PC-9 (cell line): ENCODE data around the gene SMC6. TPM values are rescaled to one million over a fixed set of nuclear protein-coding genes. Genes with fewer than 3 reads are reported as not detected.

Experiments used
- BruUV-seq: library from RNA; stranded (reverse); fragments of 400-500 nt; replicated peaks from 2 replicates; lab custom pipeline; 2021; lab: Mats Ljungman, UMichigan
- CTCF ChIA-PET: fragments of 300-600 bp; sonication (Branson Sonifier 250); formaldehyde crosslinking; loops from one replicate; lab custom pipeline; 2022; ENCODE audit warnings: antibody characterized with exemption; lab: Charles Lee
- POLR2A ChIA-PET: fragments of 300-600 bp; sonication (Branson Sonifier 250); formaldehyde crosslinking; loops from one replicate; lab custom pipeline; 2022; ENCODE audit warnings: antibody characterized with exemption; ENCODE audit not compliant: unreplicated experiment; lab: Charles Lee
- DNase-seq, 2 experiments: peaks; one replicate each; pipeline versions ENCODE4 v3.0.0 to v3.0.0-alpha.2; 2015 to 2022; ENCODE audit warnings: mixed read lengths in 1 of 2
- H2AFZ ChIP-seq: fragments of 200-600 bp; sonication (generic); 2 replicates; pipeline ENCODE4 v1.8.1; 2017; ENCODE audit warnings: antibody characterized with exemption
- H3F3A ChIP-seq: fragments of 200-600 bp; sonication (generic); 2 replicates; pipeline ENCODE4 v1.8.1; 2017; ENCODE audit warnings: antibody characterized with exemption, mild to moderate bottlenecking, low read depth; ENCODE audit not compliant: insufficient read depth
- H3K27ac ChIP-seq: fragments of 200-600 bp; sonication (generic); 2 replicates; pipeline ENCODE4 v1.6.1; 2016; ENCODE audit warnings: mixed run types
- H3K27me3 ChIP-seq: fragments of 200-600 bp; sonication (generic); 2 replicates; pipeline ENCODE4 v1.6.1; 2016; ENCODE audit warnings: low read depth, mixed run types; ENCODE audit not compliant: insufficient read depth
- H3K36me3 ChIP-seq: fragments of 200-600 bp; sonication (generic); 2 replicates; pipeline ENCODE4 v1.6.1; 2016; ENCODE audit warnings: low read depth, mixed run types
- H3K4me1 ChIP-seq: fragments of 200-600 bp; sonication (generic); replicated peaks from 2 replicates; pipeline ENCODE4 v1.6.1; 2016; ENCODE audit warnings: mixed run types; ENCODE audit not compliant: insufficient read depth
- H3K4me2 ChIP-seq: fragments of 200-600 bp; sonication (generic); 2 replicates; pipeline ENCODE4 v1.6.1; 2017; ENCODE audit warnings: mixed run types
- H3K4me3 ChIP-seq: fragments of 200-600 bp; sonication (generic); 2 replicates; pipeline ENCODE4 v1.6.1; 2016; ENCODE audit warnings: mixed run types
- H3K79me2 ChIP-seq: fragments of 200-600 bp; sonication (generic); 2 replicates; pipeline ENCODE4 v1.6.1; 2017; ENCODE audit warnings: low read depth, mixed run types
- H3K9me2 ChIP-seq: fragments of 200-600 bp; sonication (generic); 2 replicates; pipeline ENCODE4 v1.8.1; 2017; ENCODE audit warnings: mild to moderate bottlenecking; ENCODE audit not compliant: insufficient read depth
- H3K9me3 ChIP-seq: fragments of 200-600 bp; sonication (generic); 2 replicates; pipeline ENCODE4 v1.8.1; 2016; ENCODE audit warnings: low read depth; ENCODE audit not compliant: insufficient read depth
- H4K20me1 ChIP-seq: fragments of 200-600 bp; sonication (generic); 2 replicates; pipeline ENCODE4 v1.8.1; 2017; ENCODE audit not compliant: insufficient read depth
- EZH2 ChIP-seq: fragments of 200-600 bp; sonication (generic); IDR thresholded peaks from 2 replicates; pipeline ENCODE4 v1.8.0; 2017; ENCODE audit warnings: antibody characterized with exemption, low read depth
- intact Hi-C: fragments of 100-400 bp; cut with micrococcal nuclease; formaldehyde crosslinking; loops from one replicate; pipeline ENCODE4 v1.10.0; 2022; ENCODE audit not compliant: unreplicated experiment
- total RNA-seq: library from RNA; stranded (reverse); gene quantifications from 2 replicates; pipeline ENCODE4 v1.2.3, GENCODE V29; 2021
- TF ChIP-seq, protein P1 (sequence below): fragments of 200-600 bp; sonication (generic); conservative IDR thresholded peaks from 2 replicates; pipeline ENCODE4 v1.6.1; 2017; ENCODE audit warnings: mixed run types, antibody characterized with exemption, mild to moderate bottlenecking, moderate library complexity

SMC6 gene
- total RNA-seq, 1 experiment from 2014 or later = 19.2 TPM

- no TSS peak for BruUV-seq
- DNase-seq = no peak
- no peak overlapping the region for H3K4me2 ChIP-seq
- intact Hi-C loops = no loop called here
- no peaks in the 10 kb centered on the region for H3K27me3 ChIP-seq
- peaks cover 19% of the 10 kb centered on the region; the same call in 1 of the 2 replicates for H3K36me3 ChIP-seq
- no peaks in the 10 kb centered on the region for H3K9me2 ChIP-seq
- H3F3A ChIP-seq = peaks cover 6% of the 10 kb centered on the region; the same call in 1 of the 2 replicates
- no peak overlapping the region for H3K27ac ChIP-seq
- H2AFZ ChIP-seq = no peak overlapping the region
- POLR2A ChIA-PET = no interaction called here
- CTCF ChIA-PET = no interaction called here
- H3K9me3 ChIP-seq = peaks cover 8% of the 10 kb centered on the region
- no peaks in the 10 kb centered on the region for H3K79me2 ChIP-seq
- no peaks in the 10 kb centered on the region for H4K20me1 ChIP-seq
- no peaks in the 10 kb centered on the region for H3K4me1 ChIP-seq
- H3K4me3 ChIP-seq = no peak overlapping the region
- TF ChIP-seq, protein P1, sequence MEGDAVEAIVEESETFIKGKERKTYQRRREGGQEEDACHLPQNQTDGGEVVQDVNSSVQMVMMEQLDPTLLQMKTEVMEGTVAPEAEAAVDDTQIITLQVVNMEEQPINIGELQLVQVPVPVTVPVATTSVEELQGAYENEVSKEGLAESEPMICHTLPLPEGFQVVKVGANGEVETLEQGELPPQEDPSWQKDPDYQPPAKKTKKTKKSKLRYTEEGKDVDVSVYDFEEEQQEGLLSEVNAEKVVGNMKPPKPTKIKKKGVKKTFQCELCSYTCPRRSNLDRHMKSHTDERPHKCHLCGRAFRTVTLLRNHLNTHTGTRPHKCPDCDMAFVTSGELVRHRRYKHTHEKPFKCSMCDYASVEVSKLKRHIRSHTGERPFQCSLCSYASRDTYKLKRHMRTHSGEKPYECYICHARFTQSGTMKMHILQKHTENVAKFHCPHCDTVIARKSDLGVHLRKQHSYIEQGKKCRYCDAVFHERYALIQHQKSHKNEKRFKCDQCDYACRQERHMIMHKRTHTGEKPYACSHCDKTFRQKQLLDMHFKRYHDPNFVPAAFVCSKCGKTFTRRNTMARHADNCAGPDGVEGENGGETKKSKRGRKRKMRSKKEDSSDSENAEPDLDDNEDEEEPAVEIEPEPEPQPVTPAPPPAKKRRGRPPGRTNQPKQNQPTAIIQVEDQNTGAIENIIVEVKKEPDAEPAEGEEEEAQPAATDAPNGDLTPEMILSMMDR = no peak
Measured at GRCh38 chr2:17780546-17780945, 26.9 kb upstream of the SMC6 start.

GRCh38 chr2:17772532-17772931 lies 18.9 kb upstream of the SMC6 start:
- no peak overlapping the region for H2AFZ ChIP-seq
- H3K27me3 ChIP-seq = no peaks in the 10 kb centered on the region
- H3K27ac ChIP-seq = no peak overlapping the region
- H3K9me3 ChIP-seq = no peaks in the 10 kb centered on the region
- intact Hi-C loops = no loop called here
- no peaks in the 10 kb centered on the region for H4K20me1 ChIP-seq
- H3K9me2 ChIP-seq = no peaks in the 10 kb centered on the region
- DNase-seq = no peak
- TF ChIP-seq, protein P1 = no peak
- no peak for TF ChIP-seq EZH2
- no peaks in the 10 kb centered on the region for H3K4me1 ChIP-seq
- no peak overlapping the region for H3K4me3 ChIP-seq
- H3F3A ChIP-seq = peaks cover 4% of the 10 kb centered on the region
- no peaks in the 10 kb centered on the region for H3K79me2 ChIP-seq
- H3K4me2 ChIP-seq = no peak overlapping the region
- 0 out of 2 replicates have a peak, but pooled peaks cover 20% of the 10 kb centered on the region for H3K36me3 ChIP-seq
- CTCF ChIA-PET = no interaction called here
- no TSS peak for BruUV-seq
- POLR2A ChIA-PET = no interaction called here

DNA sequence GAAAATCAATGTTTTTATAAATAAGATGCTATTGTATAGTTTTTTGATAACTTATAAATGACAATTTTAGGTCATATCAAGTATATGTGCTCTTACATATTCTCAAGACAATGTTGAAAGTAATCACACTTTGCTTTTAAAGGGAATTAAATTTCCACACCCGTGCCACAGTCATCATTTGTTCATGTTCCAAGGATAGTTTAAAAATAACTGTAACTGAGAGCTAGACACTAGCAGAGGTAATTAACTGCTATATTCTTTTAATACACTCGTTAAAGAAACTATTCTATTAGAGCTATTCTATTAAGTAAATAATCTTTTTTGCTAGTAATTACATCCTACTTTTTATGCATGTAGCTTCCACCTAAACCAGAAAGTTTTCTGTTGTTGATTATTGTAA lies 18.3 kb upstream of the SMC6 start:
- H3K36me3 ChIP-seq = peaks cover 22% of the 10 kb centered on the region; the same call in 1 of the 2 replicates
- ChIA-PET CTCF (no interaction called here), POLR2A (no interaction called here)
- intact Hi-C loops = no loop called here
- H3K27ac ChIP-seq = no peak overlapping the region
- H3K79me2 ChIP-seq = no peaks in the 10 kb centered on the region
- BruUV-seq = no TSS peak
- TF ChIP-seq EZH2 = no peak
- TF ChIP-seq, protein P1 = no peak
- no peaks in the 10 kb centered on the region for H3K27me3 ChIP-seq
- no peaks in the 10 kb centered on the region for H4K20me1 ChIP-seq
- no peaks in the 10 kb centered on the region for H3K9me3 ChIP-seq
- no peak overlapping the region for H2AFZ ChIP-seq
- H3K4me2 ChIP-seq = no peak overlapping the region
- no peaks in the 10 kb centered on the region; the same call in 1 of the 2 replicates for H3F3A ChIP-seq
- no peak for DNase-seq
- no peaks in the 10 kb centered on the region for H3K4me1 ChIP-seq
- no peaks in the 10 kb centered on the region for H3K9me2 ChIP-seq
- no peak overlapping the region for H3K4me3 ChIP-seq
